ENCODE results near the gene STOX2. TPM values are rescaled to one million over a fixed set of nuclear protein-coding genes. Genes with fewer than 3 reads are reported as not detected.
A peak's percentile ranks its signal among the peaks of the same experiment; 100 is the strongest.

Gene STOX2
- total and polyA plus RNA-seq, 2 of the 8 experiments (the other 6 are each of a cell fraction or from before 2014, with no cell fraction given): 5.5 to 20.0 TPM

DNA sequence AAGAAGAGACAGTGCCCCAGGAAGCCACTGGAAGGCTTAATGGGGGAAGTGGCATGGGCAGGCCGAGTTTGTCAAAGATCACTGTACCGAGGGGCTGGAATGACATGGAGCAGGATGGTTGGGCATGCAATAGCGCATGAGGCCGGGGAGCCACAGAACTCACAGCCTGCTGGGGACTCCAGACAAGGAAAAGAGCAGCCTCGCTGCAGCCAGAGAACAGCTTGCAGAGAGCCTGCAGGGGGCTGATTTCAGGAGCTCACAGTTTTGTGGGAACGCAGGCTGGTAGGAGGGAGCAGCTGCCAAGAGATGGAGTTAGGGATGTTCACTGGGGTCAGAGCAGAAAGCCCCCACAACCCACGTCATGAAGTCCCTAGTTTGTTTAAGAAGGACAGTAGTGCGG is 45.4 kb downstream of the STOX2 start:
- Histone ChIP-seq H2BK120ac (replicated peaks; ENCODE audit: low read depth, low read length) (no peak overlapping the region), H3K79me1 (ENCODE audit: low read depth, low read length) (no peaks in the 10 kb centered on the region; the same call in 1 of the 2 replicates), H2AFZ (ENCODE audit: low read length) (peak overlapping the region; percentile 14; the same call in 1 of the 2 replicates), H4K20me1 (replicated peaks in 1 of 2; ENCODE audit: control insufficient read depth in 1 of 2, insufficient read depth in 2 of 2, low read length in 2 of 2) (no peaks in the 10 kb centered on the region), H2BK15ac (ENCODE audit: low read length) (no peak overlapping the region), H3K9me3 (ENCODE audit: insufficient read depth in 2 of 2, low read depth in 1 of 2, low read length in 1 of 2) (no peaks in the 10 kb centered on the region), H3K4me2 (ENCODE audit: insufficient read depth in 1 of 2, low read depth in 2 of 2, low read length in 2 of 2) (no peak overlapping the region), H3K23me2 (ENCODE audit: low read depth, low read length) (no peaks in the 10 kb centered on the region), H2BK12ac (ENCODE audit: low read depth, low read length) (no peak overlapping the region), H3K36me3 (ENCODE audit: control insufficient read depth in 2 of 4, insufficient read depth in 4 of 4, low read length in 3 of 4) (no peaks in the 10 kb centered on the region), H3K23ac (ENCODE audit: insufficient read length) (no peak overlapping the region), H3K27me3 (replicated peaks in 1 of 4; ENCODE audit: control insufficient read depth in 3 of 4, extremely low read depth in 1 of 4, insufficient read depth in 3 of 4, low read length in 3 of 4) (no peaks in the 10 kb centered on the region), H2BK20ac (ENCODE audit: low read length) (no peak overlapping the region), H3K56ac (replicated peaks; ENCODE audit: insufficient read length, low read depth, low read length) (no peak overlapping the region), H3K14ac (ENCODE audit: insufficient read length) (no peak overlapping the region), H3K79me2 (ENCODE audit: control insufficient read depth in 1 of 2, insufficient read depth in 2 of 2, low read length in 2 of 2) (no peaks in the 10 kb centered on the region; a peak in 1 of 4 replicates), H3K4me3 (ENCODE audit: extremely low read depth in 1 of 4, insufficient read depth in 2 of 4, low read depth in 3 of 4, low read length in 4 of 4) (no peak overlapping the region), H4K91ac (replicated peaks; ENCODE audit: insufficient read length, low read length) (no peak overlapping the region), H4K5ac (ENCODE audit: insufficient read length, low read depth, low read length) (no peak overlapping the region), H2BK5ac (ENCODE audit: low read depth, low read length) (no peak overlapping the region), H3K27ac (ENCODE audit: low read depth, low read length) (no peak overlapping the region), H2AK5ac (ENCODE audit: low read depth, low read length) (no peak overlapping the region), H3K9ac (replicated peaks in 1 of 4; ENCODE audit: extremely low read depth in 1 of 4, low read depth in 3 of 4, low read length in 3 of 4) (no peak overlapping the region), H3K4ac (replicated peaks; ENCODE audit: insufficient read length, low read depth, low read length) (no peak overlapping the region), H4K8ac (ENCODE audit: extremely low read depth, insufficient read depth, low read length) (peak overlapping the region; percentile 25; the same call in 1 of the 2 replicates), H3K18ac (ENCODE audit: extremely low read depth, low read length) (no peak overlapping the region; the same call in 1 of the 2 replicates), H3K4me1 (replicated peaks in 1 of 4; ENCODE audit: control insufficient read depth in 3 of 4, insufficient read depth in 4 of 4, low read length in 3 of 4) (peaks cover 0 to 3% (median 0%) of the 10 kb centered on the region in 4 experiments; a peak in 3 of 7 replicates)
- DNase-seq (ENCODE audit: low read depth in 1 of 2, low spot score in 2 of 2) (no peak), FAIRE-seq (no peak)
- CTCF ChIA-PET (ENCODE audit: partially characterized antibody): interaction anchor here (1.0 to 3.5 kb wide), 2 partner anchors 13 to 69 kb away, joined by 3 to 12 read pairs; no protein-coding TSS in a partner anchor
- WGBS, 2 experiments (ENCODE audit: extremely low coverage in 1 of 2, insufficient coverage in 1 of 2, insufficient read length in 1 of 2, insufficient replicate concordance in 2 of 2, low coverage in 1 of 2, low lambda C conversion rate in 2 of 2, missing lambda C conversion rate in 1 of 2): 93% methylated on average over 8 of the region's 8 CpGs; no CpG with 5 or more reads in 1 of the 2 experiments
- POLR2A ChIA-PET (ENCODE audit: partially characterized antibody): interaction anchor here (0.7 kb wide), 1 partner anchor 11 kb away, joined by 3 read pairs; no protein-coding TSS in a partner anchor
- no peak for TF ChIP-seq BACH1 (IDR thresholded peaks at IDR 0.05; ENCODE audit: low read length)
- no peak for TF ChIP-seq TEAD4 (IDR thresholded peaks at IDR 0.05; ENCODE audit: low read depth, low read length)
- no peak for TF ChIP-seq SIN3A (conservative IDR thresholded peaks at IDR 0.05 in 1 of 2, IDR thresholded peaks at IDR 0.05 in 1 of 2; ENCODE audit: low read depth in 1 of 2, low read length in 2 of 2)
- no peak for TF ChIP-seq KDM4A (IDR thresholded peaks at IDR 0.05; ENCODE audit: low read depth, low read length, severe bottlenecking)
- TF ChIP-seq RFX5 (IDR thresholded peaks at IDR 0.05; ENCODE audit: borderline replicate concordance, low read depth, low read length): no peak
- TF ChIP-seq JUND (IDR thresholded peaks at IDR 0.05; ENCODE audit: low read length): no peak
- TF ChIP-seq SAP30 (IDR thresholded peaks at IDR 0.05; ENCODE audit: insufficient read depth, insufficient replicate concordance, low read length): no peak
- TF ChIP-seq GTF2F1 (IDR thresholded peaks at IDR 0.05; ENCODE audit: borderline replicate concordance, low read depth, low read length): no peak
- TF ChIP-seq CEBPB (IDR thresholded peaks at IDR 0.05; ENCODE audit: low read depth, low read length): no peak
- no peak for TF ChIP-seq POLR2AphosphoS5 (IDR thresholded peaks at IDR 0.05; ENCODE audit: low read depth, low read length)
- TF ChIP-seq, protein P1, sequence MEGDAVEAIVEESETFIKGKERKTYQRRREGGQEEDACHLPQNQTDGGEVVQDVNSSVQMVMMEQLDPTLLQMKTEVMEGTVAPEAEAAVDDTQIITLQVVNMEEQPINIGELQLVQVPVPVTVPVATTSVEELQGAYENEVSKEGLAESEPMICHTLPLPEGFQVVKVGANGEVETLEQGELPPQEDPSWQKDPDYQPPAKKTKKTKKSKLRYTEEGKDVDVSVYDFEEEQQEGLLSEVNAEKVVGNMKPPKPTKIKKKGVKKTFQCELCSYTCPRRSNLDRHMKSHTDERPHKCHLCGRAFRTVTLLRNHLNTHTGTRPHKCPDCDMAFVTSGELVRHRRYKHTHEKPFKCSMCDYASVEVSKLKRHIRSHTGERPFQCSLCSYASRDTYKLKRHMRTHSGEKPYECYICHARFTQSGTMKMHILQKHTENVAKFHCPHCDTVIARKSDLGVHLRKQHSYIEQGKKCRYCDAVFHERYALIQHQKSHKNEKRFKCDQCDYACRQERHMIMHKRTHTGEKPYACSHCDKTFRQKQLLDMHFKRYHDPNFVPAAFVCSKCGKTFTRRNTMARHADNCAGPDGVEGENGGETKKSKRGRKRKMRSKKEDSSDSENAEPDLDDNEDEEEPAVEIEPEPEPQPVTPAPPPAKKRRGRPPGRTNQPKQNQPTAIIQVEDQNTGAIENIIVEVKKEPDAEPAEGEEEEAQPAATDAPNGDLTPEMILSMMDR (IDR thresholded peaks at IDR 0.05; ENCODE audit: control extremely low read depth in 1 of 3, insufficient read depth in 1 of 3, low read depth in 1 of 3, low read length in 3 of 3): no peak
